DOHH2 (cell line): ENCODE results near the gene LYSMD4.

Experiments
- H3F3A ChIP-seq: fragments of 200-600 bp; sonication (generic), shearing (Covaris generic); 2 replicates; pipeline ENCODE4 v1.6.0; 2016; ENCODE audit warnings: antibody characterized with exemption, mild to moderate bottlenecking; ENCODE audit not compliant: control insufficient read depth, insufficient read depth
- H3K27ac ChIP-seq: fragments of 200-600 bp; sonication (generic); 2 replicates; pipeline ENCODE4 v1.5.1; 2014; ENCODE audit warnings: low read depth, mild to moderate bottlenecking, low read length, moderate library complexity
- H3K27me3 ChIP-seq: fragments of 200-600 bp; sonication (generic); 2 replicates; pipeline ENCODE4 v1.6.1; 2014; ENCODE audit warnings: mild to moderate bottlenecking, low read length, mixed read lengths; ENCODE audit not compliant: control insufficient read depth
- H3K36me3 ChIP-seq: fragments of 200-600 bp; sonication (generic); 2 replicates; pipeline ENCODE4 v1.6.1; 2014; ENCODE audit warnings: mild to moderate bottlenecking, low read length, moderate library complexity, mixed read lengths; ENCODE audit not compliant: control insufficient read depth
- H3K4me1 ChIP-seq: fragments of 200-600 bp; sonication (generic); 2 replicates; pipeline ENCODE4 v1.6.1; 2014; ENCODE audit warnings: mild to moderate bottlenecking, low read length, mixed read lengths; ENCODE audit not compliant: control insufficient read depth
- H3K4me2 ChIP-seq: fragments of 200-600 bp; sonication (generic); 2 replicates; pipeline ENCODE4 v1.6.0; 2014; ENCODE audit warnings: mild to moderate bottlenecking, low read length, moderate library complexity
- H3K4me3 ChIP-seq: fragments of 200-600 bp; sonication (generic); 2 replicates; pipeline ENCODE4 v1.5.1; 2014; ENCODE audit warnings: mild to moderate bottlenecking, low read length, mixed read lengths
- H3K79me2 ChIP-seq: fragments of 200-600 bp; sonication (generic); 2 replicates; pipeline ENCODE4 v1.6.1; 2014; ENCODE audit warnings: mild to moderate bottlenecking, low read length, mixed read lengths; ENCODE audit not compliant: control insufficient read depth
- H3K9me2 ChIP-seq: fragments of 200-600 bp; sonication (generic); replicated peaks from 2 replicates; pipeline ENCODE4 v1.6.1; 2014; ENCODE audit warnings: mild to moderate bottlenecking, low read length, mixed read lengths; ENCODE audit not compliant: control insufficient read depth
- H3K9me3 ChIP-seq: fragments of 200-600 bp; sonication (generic); 2 replicates; pipeline ENCODE4 v1.6.1; 2014; ENCODE audit warnings: antibody characterized with exemption, low read length, mixed read lengths; ENCODE audit not compliant: control insufficient read depth, insufficient read depth
- H4K20me1 ChIP-seq: fragments of 200-600 bp; sonication (generic); 2 replicates; pipeline ENCODE4 v1.6.0; 2014; ENCODE audit warnings: low read depth, mild to moderate bottlenecking, antibody characterized with exemption, low read length, moderate library complexity; ENCODE audit not compliant: control insufficient read depth, insufficient read depth
- EZH2phosphoT487 ChIP-seq: fragments of 200-600 bp; sonication (generic); IDR thresholded peaks from 2 replicates; pipeline ENCODE4 v1.6.1; 2017; ENCODE audit warnings: borderline replicate concordance, mild to moderate bottlenecking, antibody characterized with exemption, low read length, moderate library complexity, mixed read lengths
- TF ChIP-seq, protein P1 (sequence below): fragments of 200-600 bp; sonication (generic); IDR thresholded peaks from one replicate; pipeline ENCODE4 v1.5.1; 2014; ENCODE audit warnings: antibody characterized with exemption, mild to moderate bottlenecking, low read depth, low read length; ENCODE audit not compliant: poor library complexity, severe bottlenecking

LYSMD4 gene

DNA sequence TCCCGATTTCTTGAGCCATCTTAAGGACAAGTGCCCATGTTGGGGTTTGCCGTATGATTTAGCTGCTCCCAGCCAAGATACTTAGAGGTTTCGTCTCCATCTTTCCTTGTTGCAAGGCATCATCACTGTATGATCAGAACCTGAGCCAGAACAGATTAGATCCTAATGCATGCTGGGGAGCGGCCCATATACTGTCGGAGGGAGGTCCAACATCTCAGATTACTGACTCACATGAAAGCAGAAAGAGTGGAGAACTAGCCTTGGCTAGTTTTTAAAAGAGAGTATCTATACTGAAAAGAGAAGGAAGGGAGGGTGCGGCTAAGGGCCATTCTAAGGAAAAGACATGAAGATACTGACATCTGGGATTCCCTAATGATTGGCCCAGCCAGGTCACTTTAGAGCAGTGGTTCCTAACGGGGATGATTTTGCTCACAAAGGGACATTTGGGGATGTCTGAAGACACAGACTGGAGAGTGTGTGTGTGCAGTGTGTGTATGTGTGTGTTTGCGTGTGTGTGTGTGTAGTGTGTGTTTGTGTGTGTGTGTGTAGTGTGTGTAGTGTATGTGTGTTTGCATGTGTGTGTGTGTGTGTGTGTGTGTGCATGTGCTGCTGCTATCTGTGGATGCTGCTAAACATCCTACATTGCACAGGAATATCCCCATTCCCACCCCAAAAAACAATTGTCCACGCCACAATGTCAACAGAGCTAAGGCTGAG lies 12.3 kb upstream of the LYSMD4 start:
- Histone ChIP-seq H3K36me3 (no peaks in the 10 kb centered on the region), H3K9me2 (no peaks in the 10 kb centered on the region)

DNA sequence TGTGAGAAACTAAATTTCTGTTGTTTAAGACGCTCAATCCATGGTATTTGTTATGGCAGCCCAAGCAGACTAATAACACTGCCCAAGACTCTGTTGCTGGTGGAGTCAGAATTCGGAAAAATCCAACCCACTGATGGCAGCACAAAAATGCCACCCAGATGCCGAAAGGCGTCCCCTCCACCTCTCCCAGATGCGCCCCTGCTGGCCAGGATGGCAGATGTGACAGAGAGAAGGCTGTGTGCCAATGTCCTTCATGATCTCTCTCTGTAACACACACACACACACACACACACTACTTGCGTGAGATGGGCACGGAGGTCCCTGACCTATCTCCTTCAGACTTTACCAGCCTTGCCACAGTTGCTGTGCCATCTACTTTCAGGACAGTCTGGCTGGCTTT lies 10.9 kb upstream of the LYSMD4 start:
- TF ChIP-seq, protein P1, sequence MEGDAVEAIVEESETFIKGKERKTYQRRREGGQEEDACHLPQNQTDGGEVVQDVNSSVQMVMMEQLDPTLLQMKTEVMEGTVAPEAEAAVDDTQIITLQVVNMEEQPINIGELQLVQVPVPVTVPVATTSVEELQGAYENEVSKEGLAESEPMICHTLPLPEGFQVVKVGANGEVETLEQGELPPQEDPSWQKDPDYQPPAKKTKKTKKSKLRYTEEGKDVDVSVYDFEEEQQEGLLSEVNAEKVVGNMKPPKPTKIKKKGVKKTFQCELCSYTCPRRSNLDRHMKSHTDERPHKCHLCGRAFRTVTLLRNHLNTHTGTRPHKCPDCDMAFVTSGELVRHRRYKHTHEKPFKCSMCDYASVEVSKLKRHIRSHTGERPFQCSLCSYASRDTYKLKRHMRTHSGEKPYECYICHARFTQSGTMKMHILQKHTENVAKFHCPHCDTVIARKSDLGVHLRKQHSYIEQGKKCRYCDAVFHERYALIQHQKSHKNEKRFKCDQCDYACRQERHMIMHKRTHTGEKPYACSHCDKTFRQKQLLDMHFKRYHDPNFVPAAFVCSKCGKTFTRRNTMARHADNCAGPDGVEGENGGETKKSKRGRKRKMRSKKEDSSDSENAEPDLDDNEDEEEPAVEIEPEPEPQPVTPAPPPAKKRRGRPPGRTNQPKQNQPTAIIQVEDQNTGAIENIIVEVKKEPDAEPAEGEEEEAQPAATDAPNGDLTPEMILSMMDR, result no peak
- TF ChIP-seq EZH2phosphoT487, result no peak

More for the DNA sequence above, 12.3 kb upstream of the LYSMD4 start:
- TF ChIP-seq EZH2phosphoT487, result no peak
- TF ChIP-seq, protein P1, result no peak
- no peak overlapping the region for H3K4me2 ChIP-seq
- H3K9me3 ChIP-seq, result no peaks in the 10 kb centered on the region
- no peaks in the 10 kb centered on the region; the same call in 1 of the 2 replicates for H3K27me3 ChIP-seq
- H3K4me3 ChIP-seq, result no peak overlapping the region
- no peaks in the 10 kb centered on the region for H4K20me1 ChIP-seq
- no peak overlapping the region for H3K27ac ChIP-seq
- H3F3A ChIP-seq, result no peaks in the 10 kb centered on the region
- H3K4me1 ChIP-seq, result no peaks in the 10 kb centered on the region
- no peaks in the 10 kb centered on the region for H3K79me2 ChIP-seq

DNA sequence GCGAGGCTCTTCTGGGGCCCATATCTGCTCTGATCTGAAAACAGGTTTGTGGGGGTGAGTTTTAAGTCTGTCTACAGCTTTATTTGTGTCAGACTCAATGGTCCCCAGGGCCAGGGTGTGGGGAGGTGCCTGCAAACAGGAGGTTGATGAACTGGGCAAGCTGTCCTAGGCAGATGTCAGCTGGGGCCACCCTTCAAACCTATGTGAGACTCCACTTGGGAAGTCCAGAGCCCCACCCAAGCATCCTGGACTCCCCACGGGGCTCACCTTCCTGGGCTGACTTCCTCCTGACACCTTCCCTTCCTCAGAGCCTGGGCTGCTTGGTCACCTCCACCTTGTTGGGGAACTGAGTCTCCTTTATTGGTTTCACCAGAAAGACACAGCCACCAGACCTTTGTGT lies 8.6 kb upstream of the LYSMD4 start:
- Histone ChIP-seq H3K36me3 (no peaks in the 10 kb centered on the region), H3K27me3 (no peaks in the 10 kb centered on the region; the same call in 1 of the 2 replicates), H3K4me1 (no peaks in the 10 kb centered on the region), H3K9me3 (no peaks in the 10 kb centered on the region), H3K4me3 (no peak overlapping the region), H3F3A (no peaks in the 10 kb centered on the region), H3K27ac (no peak overlapping the region), H3K9me2 (no peaks in the 10 kb centered on the region), H3K4me2 (no peak overlapping the region), H3K79me2 (no peaks in the 10 kb centered on the region), H4K20me1 (no peaks in the 10 kb centered on the region)
- no peak for TF ChIP-seq EZH2phosphoT487
- TF ChIP-seq, protein P1, result no peak

More for the DNA sequence above, 10.9 kb upstream of the LYSMD4 start:
- Histone ChIP-seq H3K79me2 (no peaks in the 10 kb centered on the region), H3K4me3 (no peak overlapping the region), H3K27ac (no peak overlapping the region), H3K27me3 (no peaks in the 10 kb centered on the region; the same call in 1 of the 2 replicates), H4K20me1 (no peaks in the 10 kb centered on the region), H3K36me3 (no peaks in the 10 kb centered on the region), H3F3A (no peaks in the 10 kb centered on the region), H3K4me1 (no peaks in the 10 kb centered on the region), H3K9me3 (no peaks in the 10 kb centered on the region), H3K4me2 (no peak overlapping the region), H3K9me2 (no peaks in the 10 kb centered on the region)
